RWPE2 (cell line): Measurements from ENCODE around the gene FGFBP2.
A peak's percentile ranks its signal among the peaks of the same experiment; 100 is the strongest.

Source experiments
- ATAC-seq: fragments of 200-7000 bp; cut with Tn5 transposase; 3 replicates; pipeline ENCODE4 v1.9.1; 2021; ENCODE audit warnings: low read depth
- DNase-seq: peaks from one replicate; pipeline ENCODE4 v3.0.0-alpha.2; 2020; ENCODE audit warnings: low spot score
- H3K27ac ChIP-seq: fragments of 450-650 bp; 2 replicates; pipeline ENCODE4 v1.5.1; 2017; ENCODE audit warnings: mild to moderate bottlenecking; ENCODE audit not compliant: poor library complexity, severe bottlenecking
- H3K27me3 ChIP-seq: fragments of 250-450 bp; sonication (Bioruptor Pico); 2 replicates; pipeline ENCODE4 v1.5.1; 2021; ENCODE audit warnings: mild to moderate bottlenecking, moderate library complexity; ENCODE audit not compliant: insufficient read depth, poor library complexity, severe bottlenecking
- H3K36me3 ChIP-seq: fragments of 250-450 bp; sonication (Bioruptor Pico); 2 replicates; pipeline ENCODE4 v1.5.1; 2020; ENCODE audit warnings: low read depth, mild to moderate bottlenecking, moderate library complexity
- H3K4me1 ChIP-seq: fragments of 250-450 bp; sonication (Bioruptor Pico); 2 replicates; pipeline ENCODE4 v1.5.1; 2021; ENCODE audit warnings: mild to moderate bottlenecking, moderate library complexity; ENCODE audit not compliant: insufficient read depth, poor library complexity, severe bottlenecking
- H3K4me3 ChIP-seq: fragments of 250-450 bp; sonication (Bioruptor Pico); 2 replicates; pipeline ENCODE4 v1.5.1; 2021; ENCODE audit warnings: mild to moderate bottlenecking, moderate library complexity; ENCODE audit not compliant: severe bottlenecking
- H3K9me3 ChIP-seq: fragments of 250-450 bp; sonication (Bioruptor Pico); 2 replicates; pipeline ENCODE4 v1.5.1; 2021; ENCODE audit warnings: mild to moderate bottlenecking, moderate library complexity; ENCODE audit not compliant: severe bottlenecking
- TF ChIP-seq, protein P1 (sequence below): fragments of 450-650 bp; IDR thresholded peaks from one replicate; pipeline ENCODE4 v1.5.1; 2017; ENCODE audit warnings: mild to moderate bottlenecking, moderate library complexity; ENCODE audit not compliant: poor library complexity, severe bottlenecking

Gene FGFBP2

DNA sequence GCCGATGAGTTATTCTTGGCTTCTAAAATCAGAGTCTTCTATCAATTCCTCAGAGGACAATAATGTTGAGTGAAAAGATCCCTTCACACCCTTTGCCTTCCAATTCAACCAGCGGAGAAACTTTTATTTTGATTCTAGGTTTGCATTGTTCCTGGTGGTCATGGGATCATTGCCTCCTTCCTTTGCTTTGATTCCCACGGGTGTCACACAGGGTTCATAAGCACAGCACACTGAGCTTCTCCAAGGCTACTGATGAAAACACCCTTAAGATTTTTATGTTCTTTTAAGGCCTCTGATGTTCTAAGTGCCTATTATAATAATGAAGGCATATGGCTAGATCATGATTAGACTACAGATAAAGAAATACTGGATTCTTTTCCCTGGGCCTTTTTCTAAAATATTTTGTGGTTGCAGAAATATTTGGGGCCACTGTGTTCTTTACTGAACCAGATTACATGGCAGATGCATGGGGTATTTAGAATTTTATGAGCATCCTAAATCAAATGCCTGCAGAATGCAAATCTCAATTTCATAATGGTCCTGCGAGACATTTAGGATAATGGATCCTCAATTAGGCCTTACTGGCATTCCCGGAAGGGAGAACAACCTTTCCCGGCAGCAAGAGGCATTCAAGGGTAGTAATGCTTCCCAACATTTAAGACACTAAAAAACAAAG is 43.9 kb upstream of the FGFBP2 start:
- no peaks in the 10 kb centered on the region for H3K4me1 ChIP-seq
- H3K4me3 ChIP-seq: no peak overlapping the region
- no peaks in the 10 kb centered on the region for H3K36me3 ChIP-seq
- TF ChIP-seq, protein P1, sequence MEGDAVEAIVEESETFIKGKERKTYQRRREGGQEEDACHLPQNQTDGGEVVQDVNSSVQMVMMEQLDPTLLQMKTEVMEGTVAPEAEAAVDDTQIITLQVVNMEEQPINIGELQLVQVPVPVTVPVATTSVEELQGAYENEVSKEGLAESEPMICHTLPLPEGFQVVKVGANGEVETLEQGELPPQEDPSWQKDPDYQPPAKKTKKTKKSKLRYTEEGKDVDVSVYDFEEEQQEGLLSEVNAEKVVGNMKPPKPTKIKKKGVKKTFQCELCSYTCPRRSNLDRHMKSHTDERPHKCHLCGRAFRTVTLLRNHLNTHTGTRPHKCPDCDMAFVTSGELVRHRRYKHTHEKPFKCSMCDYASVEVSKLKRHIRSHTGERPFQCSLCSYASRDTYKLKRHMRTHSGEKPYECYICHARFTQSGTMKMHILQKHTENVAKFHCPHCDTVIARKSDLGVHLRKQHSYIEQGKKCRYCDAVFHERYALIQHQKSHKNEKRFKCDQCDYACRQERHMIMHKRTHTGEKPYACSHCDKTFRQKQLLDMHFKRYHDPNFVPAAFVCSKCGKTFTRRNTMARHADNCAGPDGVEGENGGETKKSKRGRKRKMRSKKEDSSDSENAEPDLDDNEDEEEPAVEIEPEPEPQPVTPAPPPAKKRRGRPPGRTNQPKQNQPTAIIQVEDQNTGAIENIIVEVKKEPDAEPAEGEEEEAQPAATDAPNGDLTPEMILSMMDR: no peak
- no peak overlapping the region for H3K27ac ChIP-seq
- DNase-seq (no peak), ATAC-seq (no peak)
- H3K9me3 ChIP-seq: no peaks in the 10 kb centered on the region
- H3K27me3 ChIP-seq: no peaks in the 10 kb centered on the region

DNA sequence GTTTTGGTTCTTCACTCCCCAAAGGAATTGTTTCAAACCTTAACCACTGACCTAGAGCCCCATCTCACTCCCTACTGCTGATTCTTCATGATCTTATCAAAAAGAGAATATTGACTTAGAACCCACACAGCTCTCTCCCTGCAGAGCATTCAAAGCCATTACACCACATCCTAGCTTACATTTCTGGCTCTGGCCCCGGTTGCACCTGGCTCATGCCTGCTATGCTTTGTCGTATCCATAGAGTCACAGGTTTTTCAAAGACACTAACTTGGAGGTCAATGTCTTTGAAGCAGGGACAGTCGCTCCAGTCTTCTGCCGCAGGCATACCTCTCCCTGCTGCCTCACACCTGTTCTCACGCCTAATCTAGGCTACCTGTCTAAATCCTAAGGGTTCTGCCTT is 42.7 kb upstream of the FGFBP2 start:
- H3K36me3 ChIP-seq: no peaks in the 10 kb centered on the region
- H3K9me3 ChIP-seq: no peaks in the 10 kb centered on the region
- DNase-seq (no peak), ATAC-seq (no peak)
- TF ChIP-seq, protein P1: no peak
- H3K4me3 ChIP-seq: no peak overlapping the region
- H3K27me3 ChIP-seq: no peaks in the 10 kb centered on the region
- H3K27ac ChIP-seq: no peak overlapping the region
- no peaks in the 10 kb centered on the region for H3K4me1 ChIP-seq

DNA sequence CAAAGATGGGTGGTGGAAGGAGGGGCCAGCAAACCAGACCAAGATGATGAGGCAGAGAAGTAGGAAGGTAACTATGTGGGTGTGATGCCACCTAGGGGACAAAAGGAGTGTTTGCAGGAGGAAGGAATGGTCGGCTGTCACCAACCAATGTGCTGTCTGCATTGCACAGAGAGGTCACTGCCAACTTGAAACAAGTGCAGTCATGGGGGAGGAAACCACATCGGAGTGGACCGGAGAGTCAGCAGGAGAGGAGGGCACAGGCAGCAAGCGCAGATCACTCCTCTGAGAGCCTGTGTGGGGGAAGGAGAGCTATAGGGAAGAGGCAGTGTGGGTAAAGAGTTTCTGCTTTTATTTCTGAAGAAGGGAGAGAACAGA is 38.5 kb upstream of the FGFBP2 start:
- H3K4me3 ChIP-seq: no peak overlapping the region
- TF ChIP-seq, protein P1: peak; percentile 91

DNA sequence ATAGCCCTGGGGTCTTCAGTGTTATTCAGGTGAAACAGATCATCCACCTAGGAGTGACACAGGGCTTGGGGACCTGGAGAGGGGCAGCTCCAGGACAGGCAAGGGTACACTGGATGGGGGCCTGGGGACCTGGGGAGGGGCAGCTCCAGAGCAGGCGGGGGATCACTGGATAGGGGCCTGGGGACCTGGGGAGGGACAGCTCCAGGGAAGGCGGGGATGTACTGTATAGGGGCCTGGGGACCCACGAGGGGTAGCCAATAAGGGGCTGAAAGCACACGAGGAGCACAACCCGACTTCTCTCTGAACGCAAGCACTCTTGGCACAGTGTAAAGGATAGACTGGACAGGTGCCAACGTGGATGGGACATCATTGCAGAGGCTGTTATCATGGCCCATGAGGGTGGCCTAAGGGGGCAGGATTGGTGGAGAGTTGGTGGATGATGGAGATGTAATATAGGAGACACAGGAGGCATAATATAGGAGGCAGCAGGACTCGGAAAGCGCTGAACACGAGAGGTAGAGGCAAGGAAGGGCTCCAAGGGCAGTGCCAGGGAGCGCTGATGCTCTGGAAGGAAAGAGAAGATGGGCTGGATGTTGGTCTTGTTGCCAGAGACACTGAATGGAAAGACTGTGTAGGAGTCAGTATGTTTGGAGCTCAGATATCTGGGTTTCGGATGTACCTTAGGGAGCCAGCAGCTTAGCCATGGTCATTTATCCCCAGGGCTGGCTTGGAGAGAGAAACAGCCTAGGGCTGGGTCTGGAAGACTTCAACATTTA is 37.9 kb upstream of the FGFBP2 start:
- TF ChIP-seq, protein P1: no peak
- Histone ChIP-seq H3K4me1 (no peaks in the 10 kb centered on the region), H3K36me3 (no peaks in the 10 kb centered on the region), H3K9me3 (no peaks in the 10 kb centered on the region), H3K4me3 (no peak overlapping the region), H3K27ac (no peak overlapping the region), H3K27me3 (no peaks in the 10 kb centered on the region)
- DNase-seq (no peak), ATAC-seq (no peak; the same call in 2 of the 3 replicates)

More for the DNA sequence above, 38.5 kb upstream of the FGFBP2 start:
- Histone ChIP-seq H3K4me1 (no peaks in the 10 kb centered on the region), H3K9me3 (no peaks in the 10 kb centered on the region), H3K36me3 (no peaks in the 10 kb centered on the region), H3K27me3 (no peaks in the 10 kb centered on the region), H3K27ac (no peak overlapping the region)
- ATAC-seq: peak; percentile 91
- no peak for DNase-seq

DNA sequence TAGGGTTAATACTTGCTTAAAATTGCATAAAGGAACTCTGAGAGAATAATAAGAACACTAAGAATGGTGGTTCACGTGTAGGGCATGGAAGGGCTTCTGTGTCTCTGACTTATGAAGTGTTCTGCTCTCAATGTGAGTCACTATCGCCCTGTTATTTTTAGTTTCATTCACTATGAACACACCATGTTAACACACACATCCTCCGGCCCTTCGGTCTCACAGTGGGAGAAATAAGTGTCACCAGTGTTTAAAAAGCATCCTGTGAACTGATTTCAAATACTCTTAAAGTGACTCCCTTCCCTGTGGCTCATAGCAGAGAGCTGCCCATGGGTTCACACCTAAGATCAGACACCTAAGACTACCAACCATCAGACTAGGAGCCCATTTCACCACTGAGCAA is 33.8 kb upstream of the FGFBP2 start:
- Histone ChIP-seq H3K27me3 (no peaks in the 10 kb centered on the region), H3K4me3 (no peak overlapping the region), H3K36me3 (no peaks in the 10 kb centered on the region), H3K9me3 (no peaks in the 10 kb centered on the region), H3K27ac (no peak overlapping the region), H3K4me1 (no peaks in the 10 kb centered on the region)
- no peak for ATAC-seq
- TF ChIP-seq, protein P1: no peak
- DNase-seq: no peak
